Measurements from ENCODE around the gene BUB3. TPM values are rescaled to one million over a fixed set of nuclear protein-coding genes. Genes with fewer than 3 reads are reported as not detected.

Gene BUB3
- 250 and 295 TPM in 2 replicates for total RNA-seq (2014; rRNA removed; shearing (Covaris generic))

GRCh38 chr10:123154092-123154710 is at the start of gene BUB3:
BUB3 (plus strand) TSS chr10:123154402; CDS start chr10:123154918, 516 bp downstream.

GRCh38 chr10:123135415-123136141 is 18.6 kb upstream of the BUB3 start, which contains the start of gene HMX3:
HMX3 (plus strand) TSS chr10:123135970; CDS start chr10:123136051, 81 bp downstream.

GRCh38 chr10:123147635-123148413 is 6.4 kb upstream of the BUB3 start, which contains the start of gene HMX2:
HMX2 (plus strand) TSS chr10:123148136; CDS start chr10:123148379, 243 bp downstream.

Other genes with a start within 250 kb of the BUB3 start
- not detected in 2 replicates for gene FAM24A, start 243.8 kb upstream of the BUB3 start, total RNA-seq (2014; rRNA removed; shearing (Covaris generic))
- 6.0 and 6.1 TPM in 2 replicates for gene C10orf88, start 200.2 kb upstream of the BUB3 start, total RNA-seq (2014; rRNA removed; shearing (Covaris generic))
- 7.8 and 8.3 TPM in 2 replicates for gene PSTK, start 174.0 kb upstream of the BUB3 start, total RNA-seq (2014; rRNA removed; shearing (Covaris generic))
- gene IKZF5, start 145.6 kb upstream of the BUB3 start, total RNA-seq (2014; rRNA removed; shearing (Covaris generic)): 3.3 and 4.3 TPM in 2 replicates
- gene ACADSB, start 145.4 kb upstream of the BUB3 start, total RNA-seq (2014; rRNA removed; shearing (Covaris generic)): 7.0 and 7.8 TPM in 2 replicates
- 3.5 and 6.3 TPM in 2 replicates for gene HMX3, start 18.4 kb upstream of the BUB3 start, total RNA-seq (2014; rRNA removed; shearing (Covaris generic))
- not detected in 2 replicates for gene HMX2, start 6.3 kb upstream of the BUB3 start, total RNA-seq (2014; rRNA removed; shearing (Covaris generic))

Measured in A375 (cell line).